Subcutaneous adipose tissue (tissue), 4 donors: ENCODE measurements around the gene XPR1. TPM values are rescaled to one million over a fixed set of nuclear protein-coding genes. Genes with fewer than 3 reads are reported as not detected.

Experiments used
- CTCF ChIP-seq: fragments of 450-650 bp; IDR thresholded peaks from one replicate; pipeline ENCODE4 v1.5.1; 2016; ENCODE audit warnings: low read depth, mild to moderate bottlenecking, control low read depth, antibody characterized with exemption, moderate library complexity
- total RNA-seq, 4 donors: library from RNA; depleted of rRNA; stranded (reverse); fragments of >200 nt; gene quantifications; one replicate each; pipeline ENCODE4 v1.1.0, GENCODE V29; 2016

The XPR1 gene
- total RNA-seq, 4 donors from 2014 or later: 15.0 to 40.6 (median 20.7) TPM

GRCh38 chr1:180594723-180595122, 37.1 kb upstream of the XPR1 start:
- TF ChIP-seq CTCF: no peak

GRCh38 chr1:180595966-180596365, 35.9 kb upstream of the XPR1 start:
- no peak for TF ChIP-seq CTCF

- no peak for TF ChIP-seq CTCF
Measured at GRCh38 chr1:180597520-180597919, 34.3 kb upstream of the XPR1 start.

- no peak for TF ChIP-seq CTCF
Measured at GRCh38 chr1:180598333-180598974, 33.4 kb upstream of the XPR1 start.

GRCh38 chr1:180600343-180600742, 31.5 kb upstream of the XPR1 start:
- no peak for TF ChIP-seq CTCF

GRCh38 chr1:180601512-180601911, 30.3 kb upstream of the XPR1 start:
- no peak for TF ChIP-seq CTCF

GRCh38 chr1:180603223-180603849, 28.5 kb upstream of the XPR1 start:
- no peak for TF ChIP-seq CTCF
